WTC11 (cell line): ENCODE results near the gene MAPKAPK5. TPM values are rescaled to one million over a fixed set of nuclear protein-coding genes. Genes with fewer than 3 reads are reported as not detected.
"Not testable (repeated sequence)": the region's sequence is repeated elsewhere in the genome, so short reads cannot be mapped to it uniquely, and the experiment has no call there.

ENCODE experiments used
- ATAC-seq: fragments of 200-7000 bp; cut with Tn5 transposase; 2 replicates; pipeline ENCODE4 v1.10.0; 2021; ENCODE audit warnings: mild to moderate bottlenecking, moderate library complexity
- CTCF ChIA-PET: fragments of 300-600 bp; sonication (Branson Sonifier 250); formaldehyde crosslinking; loops from one replicate; lab custom pipeline; 2021; ENCODE audit warnings: antibody characterized with exemption; lab: Charles Lee
- POLR2A ChIA-PET: fragments of 350-600 bp; sonication (Branson Sonifier 250); formaldehyde crosslinking; loops from one replicate; lab custom pipeline; 2021; ENCODE audit warnings: antibody characterized with exemption; lab: Charles Lee
- DNase-seq: peaks from one replicate; pipeline ENCODE4 v3.0.0; 2021; ENCODE audit warnings: low spot score
- H3K27ac Mint-ChIP-seq: 2 replicates; pipeline ENCODE4 v1.8.0; 2021; ENCODE audit warnings: mixed read lengths
- H3K27me3 Mint-ChIP-seq: 2 replicates; pipeline ENCODE4 v1.8.0; 2021; ENCODE audit warnings: low read depth, mild to moderate bottlenecking, moderate library complexity, mixed read lengths
- H3K36me3 Mint-ChIP-seq: 2 replicates; pipeline ENCODE4 v1.8.0; 2021; ENCODE audit warnings: mixed read lengths
- H3K4me1 Mint-ChIP-seq: 2 replicates; pipeline ENCODE4 v1.8.0; 2022; ENCODE audit warnings: mixed read lengths
- H3K4me3 Mint-ChIP-seq: 2 replicates; pipeline ENCODE4 v1.8.0; 2021; ENCODE audit warnings: mild to moderate bottlenecking, moderate library complexity, mixed read lengths
- H3K9me3 Mint-ChIP-seq: 2 replicates; pipeline ENCODE4 v1.8.0; 2021; ENCODE audit warnings: mixed read lengths
- ELF4 ChIP-seq: sonication (generic); formaldehyde crosslinking; IDR thresholded peaks from 2 replicates; pipeline ENCODE4 v1.8.1; 2022; ENCODE audit warnings: low read depth, mild to moderate bottlenecking, moderate library complexity, missing genetic modification reagents
- FOXK1 ChIP-seq: sonication (generic); formaldehyde crosslinking; IDR thresholded peaks from 2 replicates; pipeline ENCODE4 v1.8.0; 2022; ENCODE audit warnings: mild to moderate bottlenecking, moderate library complexity, missing genetic modification reagents
- IRF2 ChIP-seq: sonication (generic); formaldehyde crosslinking; IDR thresholded peaks from 2 replicates; pipeline ENCODE4 v1.8.0; 2022; ENCODE audit warnings: low read depth, missing genetic modification reagents, borderline replicate concordance
- JUN ChIP-seq: sonication (generic); formaldehyde crosslinking; IDR thresholded peaks from 2 replicates; pipeline ENCODE4 v1.8.0; 2023; ENCODE audit warnings: mild to moderate bottlenecking, missing genetic modification reagents
- MXD4 ChIP-seq: fragments of 250-450 bp; sonication (Bioruptor Pico); IDR thresholded peaks from 2 replicates; pipeline ENCODE4 v1.8.0; 2021; ENCODE audit warnings: mild to moderate bottlenecking, moderate library complexity, borderline replicate concordance
- NFE2L1 ChIP-seq: sonication (generic); formaldehyde crosslinking; IDR thresholded peaks from 2 replicates; pipeline ENCODE4 v1.8.1; 2023; ENCODE audit warnings: missing genetic modification reagents
- NR1H2 ChIP-seq: sonication (generic); formaldehyde crosslinking; IDR thresholded peaks from 2 replicates; pipeline ENCODE4 v1.9.0; 2021; ENCODE audit warnings: mild to moderate bottlenecking, moderate library complexity, missing genetic modification reagents
- SMAD4 ChIP-seq: sonication (generic); formaldehyde crosslinking; IDR thresholded peaks from 2 replicates; pipeline ENCODE4 v1.8.0; 2022; ENCODE audit warnings: mild to moderate bottlenecking, missing genetic modification reagents
- ZBTB21 ChIP-seq: sonication (generic); formaldehyde crosslinking; IDR thresholded peaks from 2 replicates; pipeline ENCODE4 v1.8.1; 2023; ENCODE audit warnings: mild to moderate bottlenecking, missing genetic modification reagents, borderline replicate concordance
- ZNF121 ChIP-seq: sonication (generic); formaldehyde crosslinking; IDR thresholded peaks from 2 replicates; pipeline ENCODE4 v1.8.0; 2023; ENCODE audit warnings: missing genetic modification reagents
- ZNF317 ChIP-seq: sonication (generic); formaldehyde crosslinking; IDR thresholded peaks from 2 replicates; pipeline ENCODE4 v1.8.1; 2023; ENCODE audit warnings: low read depth, mild to moderate bottlenecking, moderate library complexity, missing genetic modification reagents, borderline replicate concordance
- ZNF396 ChIP-seq: fragments of 250-450 bp; sonication (Bioruptor Pico); IDR thresholded peaks from 2 replicates; pipeline ENCODE4 v1.8.0; 2021; ENCODE audit warnings: mild to moderate bottlenecking, moderate library complexity, borderline replicate concordance
- ZNF416 ChIP-seq: fragments of 250-450 bp; sonication (Bioruptor Pico); IDR thresholded peaks from 2 replicates; pipeline ENCODE4 v1.9.0; 2021; ENCODE audit warnings: mild to moderate bottlenecking, inconsistent platforms
- ZNF671 ChIP-seq: fragments of 250-450 bp; sonication (Bioruptor Pico); IDR thresholded peaks from 2 replicates; pipeline ENCODE4 v1.8.0; 2021; ENCODE audit warnings: mild to moderate bottlenecking
- total RNA-seq: library from RNA; stranded (reverse); gene quantifications from 3 replicates; pipeline ENCODE4 v1.2.3, GENCODE V29; 2021
- TF ChIP-seq, protein P1 (sequence below): fragments of 250-450 bp; sonication (Bioruptor Pico); IDR thresholded peaks from 2 replicates; pipeline ENCODE4 v1.9.0; 2021; ENCODE audit warnings: mild to moderate bottlenecking
- TF ChIP-seq, protein P2 (sequence below): sonication (generic); formaldehyde crosslinking; IDR thresholded peaks from 2 replicates; pipeline ENCODE4 v1.8.0; 2023; ENCODE audit warnings: mild to moderate bottlenecking, missing genetic modification reagents

The MAPKAPK5 gene
- total RNA-seq, 1 experiment from 2014 or later = 81.8 TPM

GRCh38 chr12:111812881-111813741, 28.9 kb upstream of the MAPKAPK5 start:
- Mint-ChIP-seq H3K9me3 (peaks cover 20% of the 10 kb centered on the region), H3K4me3 (no peak overlapping the region), H3K27me3 (no peaks in the 10 kb centered on the region), H3K4me1 (no peaks in the 10 kb centered on the region), H3K36me3 (peaks cover 9% of the 10 kb centered on the region), H3K27ac (no peak overlapping the region)
- TF ChIP-seq NFE2L1 (CRISPR knock-in tag) (no peak), ELF4 (no peak), JUN (CRISPR knock-in tag) (no peak), ZNF121 (no peak), ZNF671 (CRISPR knock-in tag) (no peak), NR1H2 (CRISPR knock-in tag) (no peak), ZNF317 (CRISPR knock-in tag) (no peak), SMAD4 (CRISPR knock-in tag) (no peak), IRF2 (CRISPR knock-in tag) (no peak)
- TF ChIP-seq, protein P1, sequence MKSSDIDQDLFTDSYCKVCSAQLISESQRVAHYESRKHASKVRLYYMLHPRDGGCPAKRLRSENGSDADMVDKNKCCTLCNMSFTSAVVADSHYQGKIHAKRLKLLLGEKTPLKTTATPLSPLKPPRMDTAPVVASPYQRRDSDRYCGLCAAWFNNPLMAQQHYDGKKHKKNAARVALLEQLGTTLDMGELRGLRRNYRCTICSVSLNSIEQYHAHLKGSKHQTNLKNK (CRISPR knock-in tag) = no peak
- peak; percentile 74 for DNase-seq
- POLR2A ChIA-PET = interaction anchor here (0.6 to 1.2 kb wide), 4 partner anchors 60 to 128 kb away, joined by 3 to 7 read pairs (median 4); partner anchors contain the start of genes ACAD10 and BRAP
- CTCF ChIA-PET = interaction anchor here (0.6 to 3.1 kb wide), 38 partner anchors 10 to 414 kb away, joined by 3 to 80 read pairs (median 4); partner anchors contain the start of genes ACAD10, ALDH2, BRAP and ERP29
- peak; percentile 99 for ATAC-seq

DNA sequence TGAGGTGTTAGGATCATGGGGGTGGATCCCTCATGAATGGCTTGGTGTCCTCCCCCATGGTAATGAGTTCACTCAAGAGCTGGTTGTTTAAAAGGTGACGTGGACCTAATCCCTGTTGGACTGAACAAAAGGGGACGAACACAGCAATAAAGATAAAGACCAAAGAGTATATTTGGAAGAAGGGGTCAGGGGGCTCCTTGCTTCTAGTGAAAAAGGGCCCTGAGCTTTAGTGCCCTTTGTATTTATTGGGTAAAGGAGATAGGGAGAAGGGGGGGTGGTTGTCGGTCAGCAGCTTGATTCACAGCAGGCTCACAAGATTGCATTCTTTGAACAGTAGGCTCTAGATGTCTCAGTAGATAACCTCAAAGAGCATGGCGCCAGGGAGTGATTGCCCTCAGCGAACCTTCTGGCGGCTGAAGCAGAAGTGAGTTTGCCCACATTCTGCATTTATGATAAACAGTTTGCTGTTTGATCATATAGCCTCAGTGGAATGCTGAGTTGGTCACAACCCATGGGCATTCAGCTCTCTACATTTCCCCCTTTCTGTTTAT, 25.9 kb upstream of the MAPKAPK5 start:
- TF ChIP-seq ZNF416 (CRISPR knock-in tag) (no peak), FOXK1 (no peak), ZBTB21 (CRISPR knock-in tag) (no peak), MXD4 (CRISPR knock-in tag) (no peak), JUN (CRISPR knock-in tag) (no peak), ZNF396 (no peak)
- TF ChIP-seq, protein P2, sequence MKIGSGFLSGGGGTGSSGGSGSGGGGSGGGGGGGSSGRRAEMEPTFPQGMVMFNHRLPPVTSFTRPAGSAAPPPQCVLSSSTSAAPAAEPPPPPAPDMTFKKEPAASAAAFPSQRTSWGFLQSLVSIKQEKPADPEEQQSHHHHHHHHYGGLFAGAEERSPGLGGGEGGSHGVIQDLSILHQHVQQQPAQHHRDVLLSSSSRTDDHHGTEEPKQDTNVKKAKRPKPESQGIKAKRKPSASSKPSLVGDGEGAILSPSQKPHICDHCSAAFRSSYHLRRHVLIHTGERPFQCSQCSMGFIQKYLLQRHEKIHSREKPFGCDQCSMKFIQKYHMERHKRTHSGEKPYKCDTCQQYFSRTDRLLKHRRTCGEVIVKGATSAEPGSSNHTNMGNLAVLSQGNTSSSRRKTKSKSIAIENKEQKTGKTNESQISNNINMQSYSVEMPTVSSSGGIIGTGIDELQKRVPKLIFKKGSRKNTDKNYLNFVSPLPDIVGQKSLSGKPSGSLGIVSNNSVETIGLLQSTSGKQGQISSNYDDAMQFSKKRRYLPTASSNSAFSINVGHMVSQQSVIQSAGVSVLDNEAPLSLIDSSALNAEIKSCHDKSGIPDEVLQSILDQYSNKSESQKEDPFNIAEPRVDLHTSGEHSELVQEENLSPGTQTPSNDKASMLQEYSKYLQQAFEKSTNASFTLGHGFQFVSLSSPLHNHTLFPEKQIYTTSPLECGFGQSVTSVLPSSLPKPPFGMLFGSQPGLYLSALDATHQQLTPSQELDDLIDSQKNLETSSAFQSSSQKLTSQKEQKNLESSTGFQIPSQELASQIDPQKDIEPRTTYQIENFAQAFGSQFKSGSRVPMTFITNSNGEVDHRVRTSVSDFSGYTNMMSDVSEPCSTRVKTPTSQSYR = no peak
- TF ChIP-seq, all 79 proteins: peak for 0
- Mint-ChIP-seq H3K27ac (no peak overlapping the region), H3K9me3 (peaks cover 39% of the 10 kb centered on the region), H3K27me3 (peaks cover under 1% of the 10 kb centered on the region; the same call in 1 of the 2 replicates), H3K4me1 (peaks cover 10% of the 10 kb centered on the region), H3K36me3 (peaks cover 11% of the 10 kb centered on the region), H3K4me3 (no peak overlapping the region)
- DNase-seq (no peak), ATAC-seq (no peak)
- POLR2A ChIA-PET = no interaction called here
- CTCF ChIA-PET = interaction anchor here (1.0 kb wide), 1 partner anchor 63 kb away, joined by 3 read pairs; no protein-coding TSS in a partner anchor

GRCh38 chr12:111816898-111817297, 25.1 kb upstream of the MAPKAPK5 start:
- H3K4me1 Mint-ChIP-seq, H3K4me3 Mint-ChIP-seq, ATAC-seq, H3K27ac Mint-ChIP-seq, DNase-seq, POLR2A ChIA-PET, H3K27me3 Mint-ChIP-seq: not testable (repeated sequence)
- H3K9me3 Mint-ChIP-seq = peaks cover 46% of the 10 kb centered on the region
- CTCF ChIA-PET = interaction anchor here (1.0 kb wide), 1 partner anchor 64 kb away, joined by 3 read pairs; no protein-coding TSS in a partner anchor
- peaks cover 19% of the 10 kb centered on the region for H3K36me3 Mint-ChIP-seq
